ENCODE data around the gene ECD.
"Not testable (repeated sequence)": the region's sequence is repeated elsewhere in the genome, so short reads cannot be mapped to it uniquely, and the experiment has no call there.

ECD gene

GRCh38 chr10:73110345-73110849 is 57.4 kb downstream of the ECD start, which contains the start of gene NUDT13:
Gene NUDT13 (plus strand): TSS chr10:73110455. CDS start chr10:73114366, 3,911 bp downstream.
- TF ChIP-seq CTCF (IDR thresholded peaks at IDR 0.05; ENCODE audit: control insufficient read depth, insufficient read depth, low read depth, low read length, missing control alignments), result no peak
- H3K4me3 ChIP-seq (ENCODE audit: control insufficient read depth, low read depth, low read length), result peak within 1 kb of the TSS; percentile 47
- no peak for DNase-seq (ENCODE audit: low read depth)

GRCh38 chr10:73109248-73109652 is 58.6 kb downstream of the ECD start:
- DNase-seq (ENCODE audit: low read depth), result not testable (repeated sequence)

GRCh38 chr10:73106301-73106700 is 61.5 kb downstream of the ECD start:
- DNase-seq (ENCODE audit: low read depth), result no peak
- H3K4me3 ChIP-seq (ENCODE audit: control insufficient read depth, low read depth, low read length), result no peak overlapping the region
- TF ChIP-seq CTCF (IDR thresholded peaks at IDR 0.05; ENCODE audit: control insufficient read depth, insufficient read depth, low read depth, low read length, missing control alignments), result no peak

More at GRCh38 chr10:73109248-73109652, 58.6 kb downstream of the ECD start:
- H3K4me3 ChIP-seq (ENCODE audit: control insufficient read depth, low read depth, low read length), result not testable (repeated sequence)

GRCh38 chr10:73099141-73099540 is 68.7 kb downstream of the ECD start:
- no peak for TF ChIP-seq CTCF (IDR thresholded peaks at IDR 0.05; ENCODE audit: control insufficient read depth, insufficient read depth, low read depth, low read length, missing control alignments)
- no peak for DNase-seq (ENCODE audit: low read depth)
- no peak overlapping the region for H3K4me3 ChIP-seq (ENCODE audit: control insufficient read depth, low read depth, low read length)

- TF ChIP-seq CTCF (IDR thresholded peaks at IDR 0.05; ENCODE audit: control insufficient read depth, insufficient read depth, low read depth, low read length, missing control alignments), result no peak
- no peak for DNase-seq (ENCODE audit: low read depth)
- peak overlapping the region; percentile 74 for H3K4me3 ChIP-seq (ENCODE audit: control insufficient read depth, low read depth, low read length)
Observed at GRCh38 chr10:73097305-73097670, 70.5 kb downstream of the ECD start.

- H3K4me3 ChIP-seq (ENCODE audit: control insufficient read depth, low read depth, low read length), result peak within 1 kb of the TSS; percentile 74
- peak; percentile 90 for DNase-seq (ENCODE audit: low read depth)
- peak; percentile 75 for TF ChIP-seq CTCF (IDR thresholded peaks at IDR 0.05; ENCODE audit: control insufficient read depth, insufficient read depth, low read depth, low read length, missing control alignments)
Observed at GRCh38 chr10:73096449-73097304, 71.1 kb downstream of the ECD start, which contains the start of gene P4HA1. Gene P4HA1 (minus strand): TSS chr10:73096866. CDS start chr10:73074883, 21,983 bp downstream.

GRCh38 chr10:73096041-73096448 is 71.8 kb downstream of the ECD start:
- TF ChIP-seq CTCF (IDR thresholded peaks at IDR 0.05; ENCODE audit: control insufficient read depth, insufficient read depth, low read depth, low read length, missing control alignments), result no peak
- DNase-seq (ENCODE audit: low read depth), result no peak
- peak overlapping the region; percentile 74 for H3K4me3 ChIP-seq (ENCODE audit: control insufficient read depth, low read depth, low read length)

Data from AG09309 (cell line).